NCI-H187 (cell line): Measurements from ENCODE around the gene PTPRT.

Experiments
- DNase-seq, 2 experiments: peaks; one replicate each; lab custom pipeline; 2025; lab: John Stamatoyannopoulos, UW

The PTPRT gene

DNA sequence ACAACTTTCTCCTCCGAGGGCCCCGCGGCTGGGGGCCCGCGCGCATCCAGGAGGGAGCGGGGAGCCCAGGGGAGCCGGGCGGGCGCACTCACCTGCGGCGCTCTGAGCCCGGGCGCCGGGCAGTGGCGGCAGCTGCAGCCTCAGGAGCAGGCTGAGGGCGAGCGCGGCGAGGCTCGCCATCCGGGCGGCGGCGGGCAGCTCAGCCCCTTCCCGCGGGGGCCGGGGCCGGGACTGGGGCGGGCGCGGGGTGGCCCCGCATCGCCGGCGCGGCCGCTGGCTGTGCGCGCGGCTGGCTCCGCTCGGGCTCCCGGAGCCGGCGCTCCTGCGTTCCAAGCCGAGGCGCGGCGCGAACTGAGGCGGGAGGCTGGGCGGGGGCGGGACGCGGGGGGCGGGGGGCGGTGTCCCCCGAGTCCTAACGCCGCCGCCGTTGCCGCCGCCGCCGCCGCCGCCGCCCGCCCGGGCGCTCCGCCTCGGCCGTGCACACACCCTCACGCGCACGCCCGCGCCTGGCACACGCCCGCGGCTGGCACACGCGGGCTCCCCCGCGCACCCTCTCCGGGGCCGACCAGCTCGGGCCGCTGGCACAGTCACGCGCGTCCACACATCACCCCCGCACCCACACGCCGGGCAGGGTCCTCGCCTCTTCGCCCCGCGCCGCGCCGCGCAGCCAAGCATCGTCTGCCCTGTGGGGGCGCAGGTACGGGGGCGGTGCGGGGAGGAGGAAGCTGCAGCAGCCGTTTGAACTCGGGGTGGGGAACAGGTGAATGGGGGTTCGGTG lies at the start of gene PTPRT:
Gene PTPRT, minus strand, starts transcription at position 353 of the 778 bp plus-strand sequence. Its CDS starts 173 bp downstream, at position 180.
- DNase-seq = no peak

DNA sequence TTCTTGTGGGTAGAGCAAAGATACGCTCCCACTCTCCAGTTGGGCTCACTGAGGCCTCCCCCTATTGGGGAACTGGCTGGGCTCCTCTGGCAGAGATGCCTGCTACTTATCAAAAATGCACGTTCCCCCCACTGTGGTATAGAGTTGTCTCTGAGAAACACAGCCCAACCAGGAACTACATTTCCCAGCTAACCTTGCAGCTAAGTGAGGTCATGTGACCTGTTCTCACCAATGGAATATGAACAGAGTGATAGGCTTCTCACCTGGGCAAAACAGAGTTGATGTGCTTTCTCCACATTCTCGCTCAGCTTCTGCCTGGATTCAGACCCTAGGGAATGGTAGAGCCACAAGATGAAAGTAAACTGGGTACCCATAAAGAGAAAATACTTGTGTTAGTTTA lies 49.1 kb upstream of the PTPRT start:
- DNase-seq = no peak

- DNase-seq = no peak
These were observed 48.6 kb upstream of the PTPRT start for GRCh38 chr20:43238266-43238665.

DNA sequence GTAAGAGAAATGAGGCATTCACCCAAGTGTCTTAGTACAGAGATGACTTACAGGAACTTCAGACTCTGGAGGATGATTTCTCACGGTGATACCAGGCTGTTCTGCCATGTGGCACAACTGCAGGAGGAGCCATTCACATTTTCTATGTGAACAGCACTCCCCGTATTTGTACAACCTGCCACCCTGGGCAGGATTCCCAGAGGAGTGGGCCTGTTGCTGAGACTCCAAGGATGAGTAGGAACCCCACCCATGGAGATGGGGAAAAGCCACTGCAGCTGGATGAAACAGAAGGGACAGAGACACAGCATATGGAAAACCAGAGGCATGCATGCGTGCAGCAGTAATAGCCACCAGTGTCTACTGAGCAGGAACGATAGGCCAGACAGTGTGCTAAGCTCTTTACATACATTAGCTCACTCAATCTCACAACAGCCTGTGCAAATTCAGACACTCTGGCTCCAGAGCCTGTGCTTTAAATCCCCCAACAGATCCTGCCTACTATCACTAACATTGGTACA lies 48.0 kb upstream of the PTPRT start:
- DNase-seq = no peak

DNA sequence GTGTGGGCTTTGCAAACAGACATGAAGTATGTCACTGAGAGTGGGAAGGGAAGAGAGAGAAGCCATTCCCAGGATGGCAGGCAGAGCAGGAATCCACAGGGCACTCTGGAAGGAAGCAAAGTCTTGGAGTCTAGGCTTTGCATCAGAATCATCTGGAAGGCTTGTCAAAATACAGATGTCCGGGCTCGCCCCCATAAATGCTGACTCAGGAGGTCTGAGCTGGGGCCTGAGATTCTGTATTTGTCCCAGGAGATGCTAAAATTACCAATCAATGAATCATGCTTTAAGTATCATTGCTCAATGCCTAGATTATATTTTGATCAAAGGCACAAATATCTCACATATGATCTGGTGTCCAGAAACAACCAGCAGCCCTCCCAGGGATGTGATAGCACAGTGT lies 46.3 kb upstream of the PTPRT start:
- DNase-seq = no peak

DNA sequence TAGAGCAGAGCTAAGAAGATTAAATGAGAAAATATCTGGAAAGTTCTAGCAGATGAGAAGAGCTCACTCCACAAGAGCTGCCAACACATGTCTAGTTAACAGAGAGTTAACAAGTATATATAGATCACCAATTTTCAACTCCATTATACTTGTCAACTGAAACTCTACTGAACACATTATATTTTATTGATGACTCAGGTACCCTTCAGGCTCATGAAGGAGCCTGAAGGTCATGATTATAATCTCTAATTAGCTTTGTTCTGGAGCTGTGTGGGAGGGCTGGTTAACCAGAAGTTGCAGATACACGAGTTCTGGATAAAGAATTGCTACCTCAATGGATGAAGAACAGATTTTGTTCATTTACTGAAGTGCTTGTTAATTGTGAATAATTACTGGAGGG lies 42.1 kb upstream of the PTPRT start:
- no peak for DNase-seq

DNA sequence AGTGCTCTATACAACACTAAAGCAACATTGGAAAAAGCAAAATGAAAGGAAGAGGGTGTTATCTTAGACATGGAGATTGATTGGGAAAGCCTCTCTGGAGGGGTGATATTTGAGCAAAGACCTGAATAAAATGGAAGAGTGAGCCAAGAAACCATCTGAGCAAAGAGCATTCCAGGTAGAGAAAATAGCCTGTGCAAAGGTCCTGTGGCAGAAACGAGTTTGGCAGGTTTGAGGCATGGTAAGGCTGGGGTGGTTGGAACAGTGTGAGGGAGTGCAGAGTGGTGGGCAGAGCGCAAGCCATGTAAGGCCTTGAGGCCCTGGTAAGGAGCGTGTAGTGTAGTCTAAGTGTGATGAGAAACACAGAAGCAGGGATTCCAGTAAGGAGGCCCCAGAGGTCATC lies 40.0 kb upstream of the PTPRT start:
- DNase-seq = no peak

GRCh38 chr20:43220612-43221011 lies 30.9 kb upstream of the PTPRT start:
- DNase-seq = no peak

DNA sequence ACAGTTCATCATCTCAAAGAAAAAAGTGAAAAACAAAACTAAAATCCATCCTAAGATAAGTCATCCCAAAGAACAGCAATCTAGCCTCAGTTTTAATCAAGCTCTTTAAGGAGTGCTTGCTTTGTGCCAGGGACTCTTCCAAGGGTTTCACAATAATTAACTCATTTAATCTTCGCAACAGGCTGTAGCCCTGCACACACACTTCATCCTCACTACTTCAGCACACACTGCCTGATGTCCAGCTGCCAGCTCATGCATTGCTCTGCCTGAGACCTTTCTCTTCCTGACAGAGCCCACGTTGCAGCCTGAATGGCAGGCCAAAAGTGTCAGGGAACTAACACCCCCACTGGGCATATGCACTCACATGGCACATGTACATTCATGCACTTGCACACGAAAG lies 21.2 kb upstream of the PTPRT start:
- no peak for DNase-seq

GRCh38 chr20:43209831-43210230 lies 20.1 kb upstream of the PTPRT start:
- DNase-seq = no peak

- no peak for DNase-seq
These were observed 16.0 kb upstream of the PTPRT start for GRCh38 chr20:43205699-43206098.

DNA sequence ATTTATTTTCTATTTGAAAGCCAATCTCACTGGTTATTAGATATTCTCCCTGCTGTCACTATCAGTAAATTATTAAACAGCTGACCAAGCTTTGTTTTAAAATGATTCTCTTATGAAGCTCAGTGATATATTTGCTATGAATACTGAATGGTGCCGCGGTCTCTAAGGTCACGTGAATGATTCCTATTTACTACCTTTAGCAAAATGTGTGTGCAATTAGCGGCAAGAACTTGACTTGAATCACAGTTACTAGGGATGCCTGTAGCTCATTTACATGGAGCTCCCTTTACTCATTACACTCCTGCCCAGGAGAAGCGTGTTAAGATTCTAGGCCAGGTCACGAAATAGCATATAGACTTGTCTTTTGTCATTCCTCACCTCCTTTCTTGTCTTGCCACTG lies 12.4 kb upstream of the PTPRT start:
- DNase-seq = no peak

- DNase-seq = no peak
These were observed 8.9 kb upstream of the PTPRT start for GRCh38 chr20:43198607-43199006.

GRCh38 chr20:43196243-43196642 lies 6.5 kb upstream of the PTPRT start:
- no peak for DNase-seq

DNA sequence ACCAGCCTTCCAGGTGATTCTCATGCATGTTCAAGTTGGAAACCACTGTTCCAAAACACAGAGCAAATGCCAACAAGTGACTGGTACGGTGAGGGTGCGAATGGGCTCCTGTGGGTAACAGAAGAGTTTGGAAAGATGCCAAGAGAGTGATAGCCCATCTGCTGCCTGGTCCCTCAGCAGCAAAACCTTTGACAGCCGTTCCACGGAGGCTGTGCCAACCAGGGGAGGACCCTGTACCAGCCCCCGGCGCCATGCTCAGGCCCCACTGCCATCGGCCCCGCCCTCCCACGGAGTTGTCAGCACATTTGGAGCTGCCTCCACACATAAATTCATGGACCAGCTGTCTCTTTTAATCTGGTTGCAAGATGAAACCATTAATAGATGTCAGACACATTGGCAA lies 4.4 kb upstream of the PTPRT start:
- DNase-seq = no peak

DNA sequence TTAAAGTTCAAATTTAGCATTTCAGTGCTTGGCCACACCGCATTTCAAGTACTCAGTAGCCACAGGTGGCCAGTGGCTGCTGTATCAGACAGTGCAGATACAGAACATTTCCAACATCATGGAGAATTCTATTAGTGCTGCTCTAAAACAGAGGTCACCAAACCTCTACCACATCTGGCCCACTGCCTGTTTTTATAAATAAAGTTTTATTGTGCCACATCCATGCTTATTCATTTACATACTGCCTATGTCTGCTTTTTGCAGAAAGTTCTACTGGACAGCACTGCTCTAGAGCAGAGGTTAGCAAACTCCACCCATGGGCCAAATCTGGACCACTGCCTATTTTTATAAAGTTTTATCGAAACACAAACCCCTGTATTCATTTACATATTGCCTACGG lies 3.7 kb upstream of the PTPRT start:
- DNase-seq = no peak

- no peak for DNase-seq
These were observed 2.5 kb upstream of the PTPRT start for GRCh38 chr20:43191946-43192863.

- DNase-seq = no peak
These were observed 1.4 kb upstream of the PTPRT start for GRCh38 chr20:43191143-43191542.

- no peak for DNase-seq
These were observed 737 bp upstream of the PTPRT start for GRCh38 chr20:43190332-43190953.

- no peak for DNase-seq
These were observed 699 bp downstream of the PTPRT start for GRCh38 chr20:43188861-43189553.

DNA sequence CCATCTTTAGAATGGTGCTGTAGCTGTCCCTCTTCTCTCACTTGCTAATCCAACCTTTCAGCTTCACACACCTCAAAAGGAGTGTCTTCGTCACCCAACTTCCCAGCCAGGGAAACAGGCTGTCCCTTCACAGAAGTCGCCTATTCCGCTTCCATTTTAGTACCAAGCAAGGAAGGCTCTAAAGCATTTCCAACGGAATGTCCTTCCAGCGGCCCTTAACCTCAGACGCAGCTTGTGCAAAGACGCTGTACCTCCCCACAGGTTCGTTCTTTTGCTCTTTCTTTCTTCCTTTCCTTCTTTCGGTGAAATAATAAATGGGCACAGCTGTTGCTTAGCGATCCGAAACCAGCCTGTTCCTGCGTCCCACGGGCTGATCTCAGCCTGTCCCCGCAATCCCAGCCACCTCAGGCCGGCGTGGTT lies 1.5 kb downstream of the PTPRT start:
- no peak for DNase-seq
